ENCODE data around the gene LRSAM1. TPM values are rescaled to one million over a fixed set of nuclear protein-coding genes. Genes with fewer than 3 reads are reported as not detected.

Gene LRSAM1
- total and polyA plus RNA-seq, 11 donors = 21.9 to 42.2 (median 31.6) TPM

- ATAC-seq = peak in 3 of 4 donors; percentile 16 to 30 (median 27)
Observed at GRCh38 chr9:127545196-127546124, 94.2 kb downstream of the LRSAM1 start.

GRCh38 chr9:127546125-127546832 lies 95.0 kb downstream of the LRSAM1 start:
- DNase-seq (no peak), ATAC-seq (no peak)
- Histone ChIP-seq H3K27me3 (no peaks in the 10 kb centered on the region), H3K4me1 (peaks cover 13 to 87% (median 64%) of the 10 kb centered on the region in 12 donors), H3K27ac (peak overlapping the region in 11 of 12 donors; percentile 15 to 81 (median 47)), H3K9me3 (no peaks in the 10 kb centered on the region), H3K36me3 (peaks cover 0 to 7% (median 0%) of the 10 kb centered on the region in 9 donors), H3K4me3 (no peak overlapping the region)
- WGBS, 4 donors = 83 to 87% (median 85%) methylated on average over 11 to 14 of the region's 14 CpGs
- intact Hi-C loops (cut with DNase I) = no loop called here
- TF ChIP-seq POLR2A (IDR thresholded peaks at IDR 0.05) (no peak), CTCF (IDR thresholded peaks at IDR 0.05) (no peak)

More at GRCh38 chr9:127545196-127546124, 94.2 kb downstream of the LRSAM1 start:
- peak overlapping the region in 11 of 12 donors; percentile 17 to 81 (median 47) for H3K27ac ChIP-seq
- peaks cover 13 to 87% (median 65%) of the 10 kb centered on the region in 12 donors for H3K4me1 ChIP-seq
- 61 to 68% (median 64%) methylated on average over 23 to 25 of the region's 25 CpGs for WGBS, 4 donors
- TF ChIP-seq POLR2A (IDR thresholded peaks at IDR 0.05) = no peak
- TF ChIP-seq CTCF (IDR thresholded peaks at IDR 0.05) = no peak
- no peaks in the 10 kb centered on the region for H3K27me3 ChIP-seq
- H3K4me3 ChIP-seq = no peak overlapping the region
- intact Hi-C loops (cut with DNase I) = no loop called here
- DNase-seq = peak in 2 of 5 donors; percentile 40 to 52
- no peaks in the 10 kb centered on the region for H3K9me3 ChIP-seq
- peaks cover 0 to 7% (median 0%) of the 10 kb centered on the region in 9 donors for H3K36me3 ChIP-seq

- intact Hi-C loops (cut with DNase I) = no loop called here
- Histone ChIP-seq H3K9me3 (no peaks in the 10 kb centered on the region), H3K4me1 (peaks cover 3 to 74% (median 45%) of the 10 kb centered on the region in 12 donors), H3K36me3 (peaks cover 0 to 7% (median 0%) of the 10 kb centered on the region in 9 donors), H3K27me3 (no peaks in the 10 kb centered on the region), H3K27ac (peak overlapping the region in 1 of 12 donors; percentile 3), H3K4me3 (no peak overlapping the region)
- ATAC-seq (no peak), DNase-seq (no peak)
- TF ChIP-seq CTCF (IDR thresholded peaks at IDR 0.05) (no peak), POLR2A (IDR thresholded peaks at IDR 0.05) (no peak)
- 84 to 90% (median 86%) methylated on average over 10 of the region's 10 CpGs for WGBS, 4 donors
Observed at GRCh38 chr9:127548352-127548881, 97.1 kb downstream of the LRSAM1 start.
